Hematopoietic multipotent progenitor cell treated with erythropoietin and hydrocortisone succinate and interleukin-3 and kit ligand, for 15 days (in vitro differentiated cells): ENCODE data around the gene AGBL4.
"Not testable (repeated sequence)": the region's sequence is repeated elsewhere in the genome, so short reads cannot be mapped to it uniquely, and the experiment has no call there.

Experiments used
- DNase-seq: peaks from one replicate; pipeline ENCODE4 v3.0.0-alpha.2; 2015; ENCODE audit warnings: low spot score

Gene AGBL4

GRCh38 chr1:50023292-50024159, at the start of gene AGBL4:
Gene AGBL4 (minus strand): TSS chr1:50023954.
- DNase-seq, result peak; percentile 5

GRCh38 chr1:50066806-50067205, 43.1 kb upstream of the AGBL4 start:
- DNase-seq, result no peak

GRCh38 chr1:50060279-50060678, 36.5 kb upstream of the AGBL4 start:
- no peak for DNase-seq

- no peak for DNase-seq
Measured at GRCh38 chr1:50048791-50049190, 25.0 kb upstream of the AGBL4 start.

GRCh38 chr1:50047916-50048694, 24.4 kb upstream of the AGBL4 start:
- no peak for DNase-seq

- DNase-seq, result no peak
Measured at GRCh38 chr1:50038237-50038809, 14.6 kb upstream of the AGBL4 start.

- no peak for DNase-seq
Measured at GRCh38 chr1:50027794-50028193, 4.0 kb upstream of the AGBL4 start.

- DNase-seq, result no peak
Measured at GRCh38 chr1:49995734-49996133, 28.0 kb downstream of the AGBL4 start.

- DNase-seq, result no peak
Measured at GRCh38 chr1:49971088-49971487, 52.7 kb downstream of the AGBL4 start.

GRCh38 chr1:49951385-49951784, 72.4 kb downstream of the AGBL4 start:
- no peak for DNase-seq

GRCh38 chr1:49915301-49915700, 108.5 kb downstream of the AGBL4 start:
- DNase-seq, result not testable (repeated sequence)

- peak; percentile 2 for DNase-seq
Measured at GRCh38 chr1:49906365-49906764, 117.4 kb downstream of the AGBL4 start.

GRCh38 chr1:49864581-49864980, 159.2 kb downstream of the AGBL4 start:
- no peak for DNase-seq

GRCh38 chr1:49854741-49855140, 169.0 kb downstream of the AGBL4 start:
- no peak for DNase-seq

- no peak for DNase-seq
Measured at GRCh38 chr1:49842596-49842995, 181.2 kb downstream of the AGBL4 start.

- no peak for DNase-seq
Measured at GRCh38 chr1:49841767-49842166, 182.0 kb downstream of the AGBL4 start.

GRCh38 chr1:49824261-49824660, 199.5 kb downstream of the AGBL4 start:
- DNase-seq, result no peak

- DNase-seq, result no peak
Measured at GRCh38 chr1:49817681-49818080, 206.1 kb downstream of the AGBL4 start.

GRCh38 chr1:49787013-49787412, 236.7 kb downstream of the AGBL4 start:
- not testable (repeated sequence) for DNase-seq

- DNase-seq, result no peak
Measured at GRCh38 chr1:49765034-49765433, 258.7 kb downstream of the AGBL4 start.

GRCh38 chr1:49738118-49738517, 285.6 kb downstream of the AGBL4 start:
- DNase-seq, result not testable (repeated sequence)

GRCh38 chr1:49728377-49728776, 295.4 kb downstream of the AGBL4 start:
- no peak for DNase-seq

- DNase-seq, result no peak
Measured at GRCh38 chr1:49723662-49724061, 300.1 kb downstream of the AGBL4 start.
